ENCODE measurements around the gene FAM13A. TPM values are rescaled to one million over a fixed set of nuclear protein-coding genes. Genes with fewer than 3 reads are reported as not detected.

FAM13A gene
- total and polyA plus RNA-seq, 7 donors = 3.8 to 76.0 (median 15.2) TPM

DNA sequence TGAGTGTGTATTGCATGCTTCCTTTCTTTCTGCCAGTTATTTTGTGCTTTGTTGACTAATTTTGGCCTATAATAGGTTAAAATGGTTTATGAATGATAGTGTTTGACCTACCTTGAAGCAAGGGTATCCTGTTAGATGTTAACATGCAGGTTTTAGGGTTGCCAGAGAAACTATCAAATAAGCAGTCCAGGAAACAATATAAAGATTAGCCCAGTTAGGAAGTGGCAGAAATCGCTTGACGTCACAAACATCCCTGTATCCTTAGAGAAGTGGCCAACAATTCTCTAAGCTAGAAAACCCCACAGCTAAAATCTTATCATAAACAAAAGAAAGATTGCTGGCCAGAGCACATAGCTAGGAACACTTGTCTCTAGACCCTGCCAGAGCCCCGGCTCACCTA, 363.2 kb downstream of the FAM13A start:
- 68 to 84% (median 70%) methylated on average over 3 of the region's 3 CpGs for WGBS, 3 donors
- Histone ChIP-seq H3K9me3 (no peaks in the 10 kb centered on the region), H3K27me3 (ENCODE audit: insufficient read depth in 3 of 3, low read length in 2 of 3) (no peaks in the 10 kb centered on the region), H3K36me3 (ENCODE audit: insufficient read depth in 1 of 2, low read depth in 1 of 2) (peaks cover 0 to 32% of the 10 kb centered on the region in 2 donors), H3K4me1 (no peaks in the 10 kb centered on the region), H3K27ac (no peak overlapping the region), H3K4me3 (no peak overlapping the region)
- intact Hi-C loops (cut with DNase I) = no loop called here
- ATAC-seq (no peak), DNase-seq (no peak)
- TF ChIP-seq, protein P1, sequence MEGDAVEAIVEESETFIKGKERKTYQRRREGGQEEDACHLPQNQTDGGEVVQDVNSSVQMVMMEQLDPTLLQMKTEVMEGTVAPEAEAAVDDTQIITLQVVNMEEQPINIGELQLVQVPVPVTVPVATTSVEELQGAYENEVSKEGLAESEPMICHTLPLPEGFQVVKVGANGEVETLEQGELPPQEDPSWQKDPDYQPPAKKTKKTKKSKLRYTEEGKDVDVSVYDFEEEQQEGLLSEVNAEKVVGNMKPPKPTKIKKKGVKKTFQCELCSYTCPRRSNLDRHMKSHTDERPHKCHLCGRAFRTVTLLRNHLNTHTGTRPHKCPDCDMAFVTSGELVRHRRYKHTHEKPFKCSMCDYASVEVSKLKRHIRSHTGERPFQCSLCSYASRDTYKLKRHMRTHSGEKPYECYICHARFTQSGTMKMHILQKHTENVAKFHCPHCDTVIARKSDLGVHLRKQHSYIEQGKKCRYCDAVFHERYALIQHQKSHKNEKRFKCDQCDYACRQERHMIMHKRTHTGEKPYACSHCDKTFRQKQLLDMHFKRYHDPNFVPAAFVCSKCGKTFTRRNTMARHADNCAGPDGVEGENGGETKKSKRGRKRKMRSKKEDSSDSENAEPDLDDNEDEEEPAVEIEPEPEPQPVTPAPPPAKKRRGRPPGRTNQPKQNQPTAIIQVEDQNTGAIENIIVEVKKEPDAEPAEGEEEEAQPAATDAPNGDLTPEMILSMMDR (IDR thresholded peaks at IDR 0.05) = no peak

DNA sequence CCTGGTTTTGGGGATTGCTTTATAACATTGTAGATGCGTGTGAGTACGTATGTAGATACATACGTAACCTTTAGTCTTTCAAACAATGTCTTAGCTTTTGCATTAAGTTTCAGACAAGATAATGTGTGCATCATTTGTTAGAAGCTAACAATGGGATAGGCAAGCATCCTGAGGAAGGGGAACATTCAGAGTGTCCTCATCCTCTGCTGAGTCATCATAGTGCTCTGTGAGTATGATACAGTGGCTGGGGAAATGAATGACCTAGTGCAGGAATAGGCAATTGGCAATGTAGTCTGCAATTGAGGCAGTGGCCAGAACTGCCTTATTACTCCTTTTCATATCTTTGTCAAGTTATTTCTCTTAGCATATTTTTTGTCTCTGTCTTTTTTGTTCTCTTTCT, 366.6 kb downstream of the FAM13A start:
- TF ChIP-seq, protein P1 (IDR thresholded peaks at IDR 0.05) = no peak
- peaks cover 5 to 67% of the 10 kb centered on the region in 2 donors for H3K36me3 ChIP-seq (ENCODE audit: insufficient read depth in 1 of 2, low read depth in 1 of 2)

DNA sequence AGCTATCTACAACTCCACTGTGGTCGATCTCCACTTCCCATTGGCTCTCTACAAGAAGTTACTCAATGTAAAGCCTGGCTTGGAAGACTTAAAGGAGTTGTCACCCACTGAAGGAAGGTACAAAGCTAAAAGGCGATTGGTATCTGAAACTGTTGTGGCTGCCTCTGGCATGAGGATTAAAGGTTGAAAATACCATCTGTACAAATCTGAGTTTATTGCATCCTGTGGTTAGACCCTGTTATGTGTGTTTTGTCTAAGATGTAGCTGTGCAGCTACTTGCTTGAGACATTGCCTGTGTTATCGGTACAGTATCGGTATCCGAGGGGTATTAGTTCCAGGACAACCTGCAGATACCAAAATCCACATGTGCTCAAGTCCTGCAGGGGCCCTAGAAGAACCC, 375.8 kb downstream of the FAM13A start:
- H3K36me3 ChIP-seq (ENCODE audit: insufficient read depth in 1 of 2, low read depth in 1 of 2) = peaks cover 7 to 90% of the 10 kb centered on the region in 2 donors
- H3K27me3 ChIP-seq (ENCODE audit: insufficient read depth in 3 of 3, low read length in 2 of 3) = no peaks in the 10 kb centered on the region
- no peaks in the 10 kb centered on the region for H3K4me1 ChIP-seq
- TF ChIP-seq, protein P1 (IDR thresholded peaks at IDR 0.05) = no peak
- intact Hi-C loops (cut with DNase I) = no loop called here
- 93 to 100% (median 94%) methylated on average over 5 of the region's 5 CpGs for WGBS, 3 donors
- ATAC-seq (no peak), DNase-seq (no peak)
- no peak overlapping the region for H3K4me3 ChIP-seq
- no peak overlapping the region for H3K27ac ChIP-seq
- H3K9me3 ChIP-seq = no peaks in the 10 kb centered on the region

More for the DNA sequence above, 366.6 kb downstream of the FAM13A start:
- DNase-seq (no peak), ATAC-seq (peak in 3 of 4 donors; percentile 52 to 73 (median 68))
- Histone ChIP-seq H3K9me3 (no peaks in the 10 kb centered on the region), H3K4me3 (no peak overlapping the region), H3K4me1 (no peaks in the 10 kb centered on the region), H3K27ac (no peak overlapping the region), H3K27me3 (ENCODE audit: insufficient read depth in 3 of 3, low read length in 2 of 3) (no peaks in the 10 kb centered on the region)
- 94 to 97% (median 95%) methylated on average over 3 of the region's 3 CpGs for WGBS, 3 donors
- intact Hi-C loops (cut with DNase I) = no loop called here

Other genes with a start within 250 kb of the FAM13A start
- 1 to 10 TPM; 1.5 to 4.4 (median 2.7) TPM for gene TIGD2, start 54.3 kb upstream of the FAM13A start, total RNA-seq
- gene TIGD2, start 54.3 kb upstream of the FAM13A start, polyA plus RNA-seq = 1 to 10 TPM; 1.6 to 3.0 (median 1.8) TPM